Measurements from ENCODE around the gene APRT. TPM values are rescaled to one million over a fixed set of nuclear protein-coding genes. Genes with fewer than 3 reads are reported as not detected.

Gene APRT
- total RNA-seq, 4 donors from 2014 or later = 74.8 to 135 (median 101) TPM

GRCh38 chr16:88827727-88828126, 16.0 kb upstream of the APRT start:
- no peak for TF ChIP-seq CTCF (IDR thresholded peaks at IDR 0.05; ENCODE audit: low read depth)

- no peak for TF ChIP-seq CTCF (IDR thresholded peaks at IDR 0.05; ENCODE audit: low read depth)
These were observed 14.5 kb upstream of the APRT start for GRCh38 chr16:88826070-88826840.

GRCh38 chr16:88825146-88825545, 13.4 kb upstream of the APRT start:
- TF ChIP-seq CTCF (IDR thresholded peaks at IDR 0.05; ENCODE audit: low read depth) = no peak

- no peak for TF ChIP-seq CTCF (IDR thresholded peaks at IDR 0.05; ENCODE audit: low read depth)
These were observed 12.7 kb upstream of the APRT start for GRCh38 chr16:88824256-88825077.

- TF ChIP-seq CTCF (IDR thresholded peaks at IDR 0.05; ENCODE audit: low read depth) = no peak
These were observed 10.7 kb upstream of the APRT start for GRCh38 chr16:88822281-88823040.

GRCh38 chr16:88821168-88821850, 9.6 kb upstream of the APRT start:
- TF ChIP-seq CTCF (IDR thresholded peaks at IDR 0.05; ENCODE audit: low read depth) = no peak

All from subcutaneous adipose tissue (tissue), 4 donors.